H7 (cell line): ENCODE measurements around the gene TBC1D22B. TPM values are rescaled to one million over a fixed set of nuclear protein-coding genes. Genes with fewer than 3 reads are reported as not detected.
A peak's percentile ranks its signal among the peaks of the same experiment; 100 is the strongest.

Experiments used
- DNase-seq: peaks from one replicate; pipeline ENCODE4 v3.0.0; 2012
- H3K27me3 ChIP-seq: 2 replicates; pipeline ENCODE4 v1.6.0; 2011; ENCODE audit warnings: mild to moderate bottlenecking, low read length; ENCODE audit not compliant: control insufficient read depth, insufficient read depth
- H3K36me3 ChIP-seq: replicated peaks from 2 replicates; pipeline ENCODE4 v1.5.1; 2011; ENCODE audit warnings: low read length; ENCODE audit not compliant: control insufficient read depth, insufficient read depth
- H3K4me3 ChIP-seq: 2 replicates; pipeline ENCODE4 v1.5.1; 2011; ENCODE audit warnings: low read depth, mild to moderate bottlenecking, control low read depth, low read length, moderate library complexity; ENCODE audit not compliant: insufficient read depth
- total RNA-seq: library from RNA; depleted of rRNA; stranded (reverse); fragments of >200 nt; shearing (Covaris generic); gene quantifications from 2 replicates; pipeline ENCODE4 v1.2.3, GENCODE V29; 2014

Gene TBC1D22B
- total RNA-seq, 1 experiment from 2014 or later = 14.5 TPM

GRCh38 chr6:37310966-37311365 is 53.4 kb downstream of the TBC1D22B start:
- no peak for DNase-seq
- Histone ChIP-seq H3K36me3 (peaks cover 13% of the 10 kb centered on the region), H3K4me3 (no peak overlapping the region), H3K27me3 (no peaks in the 10 kb centered on the region)

GRCh38 chr6:37311741-37312473 is 54.3 kb downstream of the TBC1D22B start:
- DNase-seq = no peak
- peaks cover 19% of the 10 kb centered on the region for H3K36me3 ChIP-seq
- no peak overlapping the region for H3K4me3 ChIP-seq
- no peaks in the 10 kb centered on the region for H3K27me3 ChIP-seq

GRCh38 chr6:37313723-37314486 is 56.3 kb downstream of the TBC1D22B start:
- DNase-seq = no peak
- Histone ChIP-seq H3K4me3 (no peak overlapping the region), H3K27me3 (no peaks in the 10 kb centered on the region), H3K36me3 (peaks cover 32% of the 10 kb centered on the region)

- peaks cover 32% of the 10 kb centered on the region for H3K36me3 ChIP-seq
- no peaks in the 10 kb centered on the region for H3K27me3 ChIP-seq
- peak; percentile 53 for DNase-seq
- H3K4me3 ChIP-seq = no peak overlapping the region
These were observed 57.0 kb downstream of the TBC1D22B start for GRCh38 chr6:37314487-37315156.

- H3K27me3 ChIP-seq = no peaks in the 10 kb centered on the region
- H3K4me3 ChIP-seq = no peak overlapping the region
- no peak for DNase-seq
- peaks cover 32% of the 10 kb centered on the region for H3K36me3 ChIP-seq
These were observed 57.6 kb downstream of the TBC1D22B start for GRCh38 chr6:37315157-37315515.

- no peaks in the 10 kb centered on the region for H3K27me3 ChIP-seq
- H3K36me3 ChIP-seq = peaks cover 37% of the 10 kb centered on the region
- DNase-seq = no peak
These were observed 58.5 kb downstream of the TBC1D22B start for GRCh38 chr6:37316071-37316470.

GRCh38 chr6:37317312-37318038 is 59.9 kb downstream of the TBC1D22B start:
- no peaks in the 10 kb centered on the region for H3K27me3 ChIP-seq
- no peak for DNase-seq
- H3K4me3 ChIP-seq = no peak overlapping the region
- H3K36me3 ChIP-seq = peaks cover 38% of the 10 kb centered on the region

More at GRCh38 chr6:37316071-37316470, 58.5 kb downstream of the TBC1D22B start:
- no peak overlapping the region for H3K4me3 ChIP-seq

- no peak for DNase-seq
- H3K4me3 ChIP-seq = no peak overlapping the region
- H3K27me3 ChIP-seq = no peaks in the 10 kb centered on the region
- H3K36me3 ChIP-seq = peaks cover 32% of the 10 kb centered on the region
These were observed 61.6 kb downstream of the TBC1D22B start for GRCh38 chr6:37319156-37319555.

GRCh38 chr6:37319856-37320480 is 62.4 kb downstream of the TBC1D22B start:
- H3K4me3 ChIP-seq = no peak overlapping the region
- no peak for DNase-seq
- no peaks in the 10 kb centered on the region for H3K27me3 ChIP-seq
- peaks cover 32% of the 10 kb centered on the region for H3K36me3 ChIP-seq

GRCh38 chr6:37320646-37321045 is 63.1 kb downstream of the TBC1D22B start:
- DNase-seq = no peak
- H3K27me3 ChIP-seq = no peaks in the 10 kb centered on the region
- H3K4me3 ChIP-seq = no peak overlapping the region
- H3K36me3 ChIP-seq = peaks cover 29% of the 10 kb centered on the region

- DNase-seq = no peak
- Histone ChIP-seq H3K4me3 (no peak overlapping the region), H3K36me3 (peaks cover 27% of the 10 kb centered on the region), H3K27me3 (no peaks in the 10 kb centered on the region)
These were observed 63.5 kb downstream of the TBC1D22B start for GRCh38 chr6:37321101-37321500.

GRCh38 chr6:37321516-37322415 is 64.2 kb downstream of the TBC1D22B start:
- Histone ChIP-seq H3K36me3 (peaks cover 21% of the 10 kb centered on the region), H3K4me3 (no peak overlapping the region)

GRCh38 chr6:37323580-37323979 is 66.0 kb downstream of the TBC1D22B start:
- no peaks in the 10 kb centered on the region for H3K27me3 ChIP-seq
- DNase-seq = no peak
- no peak overlapping the region for H3K4me3 ChIP-seq
- peaks cover 8% of the 10 kb centered on the region for H3K36me3 ChIP-seq

More at GRCh38 chr6:37321516-37322415, 64.2 kb downstream of the TBC1D22B start:
- DNase-seq = no peak
- H3K27me3 ChIP-seq = no peaks in the 10 kb centered on the region
